HCEC 1CT (cell line): ENCODE results near the gene MYL12B.

Experiments
- DNase-seq: peaks from one replicate; pipeline ENCODE4 v3.0.0-alpha.2; 2017

Gene MYL12B

GRCh38 chr18:3236470-3236869, 25.5 kb upstream of the MYL12B start:
- DNase-seq = no peak

- no peak for DNase-seq
These were observed 23.2 kb upstream of the MYL12B start for GRCh38 chr18:3238742-3239141.

DNA sequence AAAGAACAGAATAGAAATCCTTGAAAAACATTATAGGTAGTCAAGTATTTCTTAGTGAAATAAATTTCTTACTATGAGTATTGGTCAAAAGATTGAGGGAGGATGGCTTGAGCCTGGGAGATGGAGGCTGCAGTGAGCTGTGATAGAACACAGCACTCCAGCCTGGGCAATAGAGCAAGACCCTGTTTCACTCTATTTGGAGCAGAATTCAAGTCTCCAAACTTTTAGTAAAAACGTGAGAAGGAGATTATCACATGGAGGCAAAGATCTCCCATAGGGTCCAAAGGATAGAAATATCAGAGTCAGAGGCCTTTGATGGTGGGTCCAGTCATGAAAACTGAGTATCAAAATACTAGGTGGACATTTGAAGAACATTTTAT, 16.8 kb upstream of the MYL12B start:
- no peak for DNase-seq

GRCh38 chr18:3245853-3246634, 15.9 kb upstream of the MYL12B start:
- DNase-seq = peak; percentile 82

DNA sequence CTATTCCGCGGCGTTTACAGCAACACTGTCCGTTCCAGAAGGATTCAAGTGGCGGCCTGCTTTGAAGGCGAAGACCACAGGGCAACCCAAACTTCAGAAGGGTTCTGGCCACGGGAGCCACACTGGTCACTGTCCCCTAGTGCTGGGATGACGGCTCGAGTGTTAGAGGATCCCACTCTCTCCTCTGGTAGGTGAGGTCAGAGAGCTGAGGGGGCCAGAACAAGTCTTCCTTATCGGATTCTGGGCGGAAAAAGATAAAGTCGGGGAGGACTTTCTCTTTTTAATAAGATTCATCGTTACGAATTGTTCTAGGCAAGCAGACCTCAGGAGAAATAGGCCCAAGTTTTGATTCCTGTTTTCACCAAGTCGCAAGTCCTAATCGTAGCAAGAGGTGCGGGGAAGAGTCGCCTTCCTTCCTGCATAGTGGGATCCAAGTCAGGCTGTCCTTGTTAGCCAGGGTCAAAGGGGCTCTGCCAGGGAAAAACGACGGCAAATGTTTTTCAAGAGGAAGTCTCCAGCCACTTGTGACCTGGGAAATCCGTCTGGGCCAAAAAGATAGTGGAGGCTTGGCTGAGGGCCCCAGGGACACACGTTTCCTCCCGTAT, 15.2 kb upstream of the MYL12B start:
- no peak for DNase-seq

DNA sequence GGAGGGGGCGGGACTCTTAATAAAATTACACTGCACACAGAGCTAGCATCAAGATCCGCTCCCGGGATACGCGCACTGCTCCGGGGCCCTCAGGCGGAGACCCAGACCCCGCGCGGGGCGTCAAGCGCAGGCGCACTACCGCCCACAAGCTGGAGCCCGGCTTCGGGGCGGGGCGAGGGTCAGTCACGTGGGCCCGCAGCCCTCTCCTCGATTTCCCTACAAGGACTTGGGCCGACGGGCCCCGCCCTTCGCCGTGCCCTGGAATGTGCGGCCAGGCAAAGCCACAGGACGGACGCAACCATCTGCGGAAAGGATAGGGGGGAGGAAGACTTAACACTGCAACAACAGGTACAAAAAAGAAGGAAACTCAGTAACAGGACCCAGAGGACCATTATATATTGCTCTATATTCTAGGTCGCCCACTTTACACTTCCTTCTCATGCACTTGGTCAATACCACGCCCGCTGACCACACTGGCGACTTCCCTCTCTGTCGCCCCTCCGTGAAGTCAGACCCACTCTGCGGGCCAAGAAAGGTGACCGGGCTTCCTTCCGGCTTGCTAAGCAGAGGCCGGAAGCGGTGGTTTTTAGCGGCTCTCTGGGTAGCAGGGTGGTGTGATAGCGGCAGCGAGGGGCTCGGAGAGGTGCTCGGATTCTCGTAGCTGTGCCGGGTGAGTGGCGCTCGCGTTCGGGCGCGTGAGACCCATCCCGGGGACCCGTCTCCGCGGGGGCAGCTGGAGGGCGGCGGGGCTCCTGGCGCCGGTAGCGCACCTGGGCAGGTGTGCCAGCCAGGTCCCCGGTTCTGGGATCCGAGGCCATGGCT, 14.5 kb upstream of the MYL12B start, which contains the start of gene MYL12A:
Gene MYL12A, plus strand, starts transcription at position 562 of the 822 bp plus-strand sequence. CDS start 5,447 bp downstream, outside the sequence.
- peak; percentile 96 for DNase-seq

GRCh38 chr18:3248062-3248657, 13.8 kb upstream of the MYL12B start:
- DNase-seq = no peak

- peak; percentile 63 for DNase-seq
These were observed 13.1 kb upstream of the MYL12B start for GRCh38 chr18:3248658-3249359.

DNA sequence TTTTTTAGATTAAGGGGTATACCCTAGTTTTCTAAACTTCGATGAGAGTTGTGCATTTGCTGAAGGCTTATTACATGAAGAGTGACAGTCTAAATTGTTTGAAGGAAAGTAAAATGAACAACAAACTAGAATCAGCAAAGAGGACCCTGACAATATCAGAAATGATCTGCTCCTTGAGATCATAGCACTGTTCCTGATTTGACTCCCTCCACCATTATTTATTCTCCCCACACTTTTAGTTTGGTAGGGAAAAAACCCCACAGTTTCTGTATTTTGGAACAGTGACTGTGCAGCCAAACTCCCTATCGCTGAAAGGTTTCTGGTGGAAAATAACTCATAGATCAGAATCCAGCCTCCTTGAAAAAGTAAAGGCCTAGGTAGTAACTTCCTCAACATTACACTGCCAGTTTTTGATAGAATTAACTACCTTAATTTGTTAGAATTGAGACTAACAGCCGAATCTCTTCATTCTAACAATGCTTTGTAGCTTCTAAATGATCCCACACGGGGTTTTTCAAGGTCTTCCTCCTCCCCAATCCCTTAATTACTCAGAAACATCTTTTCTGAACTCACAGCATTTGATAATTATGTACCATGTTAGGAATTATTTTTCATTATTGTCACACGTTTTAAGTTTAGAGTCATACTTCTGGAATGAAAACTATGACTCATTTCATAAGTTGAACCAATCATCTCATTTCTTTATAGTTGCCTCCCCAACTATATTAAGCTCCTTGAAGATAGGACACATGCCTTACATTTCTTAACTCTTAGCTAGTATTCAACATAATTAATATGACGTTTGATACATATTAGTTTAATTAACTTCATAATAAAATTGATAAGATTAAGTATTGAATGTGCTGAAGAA, 11.5 kb upstream of the MYL12B start:
- DNase-seq = peak; percentile 90

- DNase-seq = no peak
These were observed 10.5 kb upstream of the MYL12B start for GRCh38 chr18:3251249-3251962.

GRCh38 chr18:3251963-3252277, 10.0 kb upstream of the MYL12B start:
- DNase-seq = no peak

DNA sequence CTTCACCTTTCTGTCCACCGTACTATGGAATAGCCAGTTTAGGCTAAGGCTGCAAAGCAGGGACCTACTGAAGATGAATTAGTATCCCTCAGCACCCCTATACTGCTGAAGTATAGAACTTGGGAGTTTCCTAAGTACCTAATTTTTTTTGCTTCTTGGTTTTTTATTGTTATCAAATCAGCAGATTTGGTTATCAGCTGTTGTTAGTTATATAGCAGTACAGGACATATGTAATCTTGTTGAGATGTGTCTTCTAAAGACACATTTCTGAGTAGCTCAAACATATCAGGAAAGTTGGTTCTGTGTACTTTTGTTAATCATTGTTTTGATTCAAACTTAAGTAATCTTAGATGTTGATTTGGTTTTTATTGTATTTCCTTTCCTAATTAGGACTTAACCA, 9.1 kb upstream of the MYL12B start:
- DNase-seq = no peak

DNA sequence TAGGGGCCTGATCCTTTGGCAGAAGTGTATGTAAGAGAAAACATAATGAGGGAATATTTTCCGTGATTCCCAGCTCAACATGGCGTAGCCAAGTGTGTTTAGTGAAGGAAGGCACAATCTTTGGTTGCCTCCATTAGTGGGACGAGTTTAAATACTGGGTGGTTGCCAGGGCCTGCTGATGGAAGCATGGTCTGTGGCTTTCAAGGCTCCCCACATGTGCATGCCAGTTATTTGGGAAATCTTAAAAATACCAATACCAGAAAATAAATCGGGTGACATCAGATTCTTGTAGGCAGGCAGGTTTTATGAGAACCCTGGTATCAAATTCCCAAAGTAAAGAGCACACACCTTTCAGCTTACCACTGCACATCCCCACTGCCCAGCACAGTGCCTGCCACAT, 7.2 kb upstream of the MYL12B start:
- DNase-seq = no peak

DNA sequence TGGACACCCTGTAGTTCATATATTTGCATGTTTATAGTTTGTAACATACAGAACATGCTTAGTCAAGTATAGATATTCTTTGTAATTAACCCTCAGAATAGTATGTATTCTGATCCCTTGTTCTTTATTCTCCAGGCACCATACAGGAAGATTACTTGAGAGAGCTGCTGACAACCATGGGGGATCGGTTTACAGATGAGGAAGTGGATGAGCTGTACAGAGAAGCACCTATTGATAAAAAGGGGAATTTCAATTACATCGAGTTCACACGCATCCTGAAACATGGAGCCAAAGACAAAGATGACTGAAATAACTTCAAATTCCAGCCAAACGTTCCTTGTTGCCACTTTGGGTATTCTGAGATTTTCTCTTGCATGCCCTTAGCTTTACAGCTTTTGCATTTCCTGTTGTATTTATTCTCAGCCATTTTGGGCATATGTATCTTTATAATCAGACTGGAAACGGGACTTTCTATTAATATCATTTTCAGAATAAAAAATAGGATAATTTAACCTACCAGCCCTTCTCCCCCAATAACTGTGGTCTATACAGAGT, 6.2 kb upstream of the MYL12B start:
- DNase-seq = no peak

- peak; percentile 71 for DNase-seq
These were observed 5.0 kb upstream of the MYL12B start for GRCh38 chr18:3256693-3257626.

- DNase-seq = no peak
These were observed 4.3 kb upstream of the MYL12B start for GRCh38 chr18:3257627-3258120.

GRCh38 chr18:3260995-3261372, 949 bp upstream of the MYL12B start:
- no peak for DNase-seq

DNA sequence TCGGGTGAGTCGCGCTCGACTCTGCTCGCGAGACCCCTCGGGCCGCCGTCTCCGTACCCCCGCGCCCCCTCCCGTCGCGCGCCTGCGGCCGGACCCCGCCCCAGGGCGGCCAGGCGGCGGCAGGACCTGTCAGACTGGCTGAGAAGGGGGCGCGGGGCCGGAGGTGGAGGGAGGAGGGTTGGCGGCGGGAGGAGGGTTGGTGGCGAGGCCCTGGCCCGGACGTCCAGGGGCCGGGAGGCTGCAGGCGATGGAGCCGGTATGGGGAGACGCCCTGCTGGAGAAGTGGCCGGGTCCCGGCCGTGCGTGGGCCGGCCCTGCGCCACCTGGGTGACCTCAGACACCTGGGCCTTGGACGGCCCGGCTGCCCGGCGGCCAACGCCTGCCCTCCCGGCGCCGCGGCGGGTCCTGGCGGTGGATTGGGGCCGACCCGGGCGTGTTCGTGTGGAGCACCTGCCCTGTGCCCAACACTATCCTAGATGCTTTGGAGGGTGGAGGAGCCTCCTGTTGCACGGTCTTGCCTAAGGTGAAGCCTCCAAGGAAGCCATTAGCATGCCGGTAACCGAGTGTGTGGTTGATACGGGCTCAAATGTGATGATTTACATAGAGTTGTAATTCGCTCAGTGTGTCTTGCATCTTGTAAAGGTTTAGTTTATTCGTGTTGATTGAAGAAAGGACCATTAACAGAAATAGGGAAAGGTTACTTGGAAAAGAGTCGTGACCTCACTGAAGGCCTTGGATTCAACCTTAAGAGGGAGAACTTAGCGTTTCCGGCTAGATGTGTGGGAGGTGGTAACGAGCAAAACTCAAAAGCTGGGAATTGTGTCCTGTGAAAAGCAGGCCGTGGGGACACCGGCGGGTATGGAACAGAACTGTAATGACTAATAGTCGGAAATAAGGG, 550 bp downstream of the MYL12B start:
- DNase-seq = no peak
